ENCODE data around the gene SNUPN. TPM values are rescaled to one million over a fixed set of nuclear protein-coding genes. Genes with fewer than 3 reads are reported as not detected.

Gene SNUPN
- total RNA-seq, 1 donor from 2014 or later, result 23.7 TPM

DNA sequence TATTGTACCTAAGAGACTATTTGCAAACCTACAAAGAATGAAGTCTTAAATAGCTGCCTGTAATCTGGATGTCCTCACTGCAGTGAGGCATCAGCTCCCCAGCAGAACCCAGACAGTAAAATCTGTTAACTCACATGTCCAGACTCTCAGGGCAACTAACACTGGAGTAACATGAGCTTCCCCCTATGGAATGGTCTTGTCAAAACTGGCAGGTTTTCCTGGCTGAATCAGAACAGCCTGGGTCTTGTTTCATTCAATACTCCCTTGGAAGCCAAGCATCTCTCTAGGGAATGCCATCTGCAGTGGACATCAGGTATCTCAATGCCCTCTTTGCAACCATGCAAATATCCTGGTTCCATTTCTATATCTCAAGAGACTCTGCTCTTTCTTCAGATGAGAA lies 70.8 kb downstream of the SNUPN start:
- intact Hi-C loops (cut with DNase I), result no loop called here
- no peak for DNase-seq (ENCODE audit: low spot score)
- peak; percentile 46 for ATAC-seq

DNA sequence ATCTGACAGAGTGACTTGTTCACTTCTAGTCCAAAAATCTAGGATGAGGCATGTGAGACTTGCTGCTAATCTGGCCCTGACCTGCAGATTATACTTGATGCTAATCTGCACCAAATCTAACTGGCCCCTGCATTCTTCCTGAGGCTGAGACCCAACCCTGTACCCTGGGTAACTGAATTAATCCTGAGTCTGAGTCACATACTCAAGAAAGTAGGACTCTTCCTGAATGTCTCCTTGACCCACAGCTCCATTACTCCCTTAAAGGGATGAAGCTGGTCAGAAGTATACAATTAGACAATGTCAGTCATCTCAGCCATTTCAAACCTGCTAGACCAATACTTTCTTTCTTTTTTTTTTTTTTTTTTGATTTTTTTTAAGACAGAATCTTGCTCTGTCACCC lies 71.9 kb downstream of the SNUPN start:
- no peak for ATAC-seq
- intact Hi-C loops (cut with DNase I), result no loop called here
- DNase-seq (ENCODE audit: low spot score), result no peak

DNA sequence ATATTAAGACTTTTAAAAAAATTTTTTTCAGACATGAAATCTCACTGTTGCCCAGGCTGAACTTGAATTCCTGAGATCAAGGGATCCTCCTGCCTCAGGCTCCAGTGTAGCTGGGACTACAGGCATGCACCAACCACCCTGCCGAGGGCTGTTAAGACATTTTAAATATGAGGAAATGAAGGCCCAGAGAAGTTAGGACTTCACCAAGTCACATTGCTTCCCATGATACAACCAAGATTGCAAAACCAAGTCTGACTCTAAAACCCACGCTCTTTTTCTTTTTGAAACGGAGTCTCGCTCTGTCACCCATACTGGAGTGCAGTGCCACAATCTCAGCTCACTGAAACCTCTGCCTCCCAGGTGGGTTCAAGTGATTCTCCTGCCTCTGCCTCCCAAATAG lies 74.4 kb downstream of the SNUPN start:
- intact Hi-C loops (cut with DNase I), result no loop called here
- DNase-seq (ENCODE audit: low spot score) (no peak), ATAC-seq (no peak)

Other genes starting within 250 kb of the SNUPN start
- 73.6 TPM for gene SIN3A, start 174.0 kb downstream of the SNUPN start, total RNA-seq
- 45.3 TPM for gene PTPN9, start 46.4 kb downstream of the SNUPN start, total RNA-seq
- gene IMP3, start 14.5 kb upstream of the SNUPN start, total RNA-seq, result 47.2 TPM
- 33.2 TPM for gene SNX33, start 22.2 kb upstream of the SNUPN start, total RNA-seq
- gene CSPG4, start 87.1 kb upstream of the SNUPN start, total RNA-seq, result 57.5 TPM
- gene UBE2Q2, start 217.7 kb upstream of the SNUPN start, total RNA-seq, result 34.1 TPM